Activated T-helper 2 cell treated with anti-CD3 and anti-CD28 coated beads, Interferon-gamma antibody, Interleukin-2, Interleukin-4, amounts not matched to agents 10 μg/mL and 5 μg/mL and 100 μg/mL, durations not matched to agents 14 hours and 24 hours and 36 hours (primary cell): ENCODE measurements around the gene DTNB. TPM values are rescaled to one million over a fixed set of nuclear protein-coding genes. Genes with fewer than 3 reads are reported as not detected.
"Not testable (repeated sequence)": the region's sequence is repeated elsewhere in the genome, so short reads cannot be mapped to it uniquely, and the experiment has no call there.

Experiments
- DNase-seq: peaks from one replicate; pipeline ENCODE4 v3.0.0; 2021; ENCODE audit warnings: low spot score
- H3K27ac Mint-ChIP-seq: one replicate; pipeline ENCODE4 v1.8.0; 2021; ENCODE audit warnings: mixed read lengths
- H3K27me3 Mint-ChIP-seq: one replicate; pipeline ENCODE4 v1.8.0; 2021; ENCODE audit warnings: low read depth, mixed read lengths
- H3K36me3 Mint-ChIP-seq: one replicate; pipeline ENCODE4 v1.8.0; 2021; ENCODE audit warnings: low read depth, mixed read lengths
- H3K4me1 Mint-ChIP-seq: one replicate; pipeline ENCODE4 v1.8.0; 2021; ENCODE audit warnings: low read depth, mixed read lengths
- H3K4me3 Mint-ChIP-seq: one replicate; pipeline ENCODE4 v1.8.0; 2021; ENCODE audit warnings: low read depth, mild to moderate bottlenecking, moderate library complexity, mixed read lengths
- H3K9me3 Mint-ChIP-seq: one replicate; pipeline ENCODE4 v1.8.0; 2021; ENCODE audit warnings: mixed read lengths
- intact Hi-C: fragments of 100-400 bp; cut with micrococcal nuclease; formaldehyde crosslinking; loops from one replicate; pipeline ENCODE4 v1.15.1; 2023
- total RNA-seq: library from RNA; stranded (reverse); gene quantifications from 2 replicates; pipeline ENCODE4 v1.2.3, GENCODE V29; 2022

DTNB gene
- total RNA-seq, 1 donor from 2014 or later = 33.9 TPM

DNA sequence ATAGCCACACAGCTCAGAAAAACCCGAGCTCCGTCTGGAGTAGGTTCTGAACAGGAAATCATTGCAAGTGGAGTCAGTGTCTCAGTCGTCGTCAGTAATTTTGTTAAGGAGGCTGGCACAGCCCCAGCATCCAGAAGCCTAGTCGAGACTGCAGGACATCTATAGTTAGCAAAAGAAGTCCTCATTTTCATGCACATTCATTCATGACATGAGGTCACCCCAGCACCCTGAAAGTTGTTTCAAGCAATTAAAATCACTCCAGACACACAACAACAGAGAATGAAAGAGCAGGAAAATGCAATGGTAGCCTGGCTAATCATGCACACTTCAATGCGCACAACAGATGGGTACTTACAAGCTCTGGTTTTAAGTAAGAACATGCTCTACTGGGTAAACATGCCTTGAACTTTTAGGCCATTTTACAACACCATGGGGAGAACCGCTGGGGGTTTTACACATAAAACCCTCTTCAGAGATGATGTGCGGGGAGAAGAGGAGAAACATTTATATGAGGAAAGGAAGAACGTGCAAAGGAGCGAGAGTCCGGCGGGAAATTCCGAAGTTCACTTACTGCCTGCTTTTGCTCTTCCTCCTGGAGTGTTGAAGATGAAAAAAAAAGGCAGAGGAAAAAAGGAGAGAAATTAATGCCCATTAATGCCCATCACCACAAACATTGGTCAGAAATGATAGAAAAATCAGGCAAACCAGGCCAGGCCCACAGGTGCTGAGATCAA, 254.3 kb downstream of the DTNB start:
- Mint-ChIP-seq H3K36me3 (peaks cover 15% of the 10 kb centered on the region), H3K4me1 (peaks cover 11% of the 10 kb centered on the region), H3K4me3 (no peak overlapping the region), H3K9me3 (peaks cover 7% of the 10 kb centered on the region), H3K27ac (no peak overlapping the region), H3K27me3 (no peaks in the 10 kb centered on the region)
- no peak for DNase-seq
- intact Hi-C loops = no loop called here

DNA sequence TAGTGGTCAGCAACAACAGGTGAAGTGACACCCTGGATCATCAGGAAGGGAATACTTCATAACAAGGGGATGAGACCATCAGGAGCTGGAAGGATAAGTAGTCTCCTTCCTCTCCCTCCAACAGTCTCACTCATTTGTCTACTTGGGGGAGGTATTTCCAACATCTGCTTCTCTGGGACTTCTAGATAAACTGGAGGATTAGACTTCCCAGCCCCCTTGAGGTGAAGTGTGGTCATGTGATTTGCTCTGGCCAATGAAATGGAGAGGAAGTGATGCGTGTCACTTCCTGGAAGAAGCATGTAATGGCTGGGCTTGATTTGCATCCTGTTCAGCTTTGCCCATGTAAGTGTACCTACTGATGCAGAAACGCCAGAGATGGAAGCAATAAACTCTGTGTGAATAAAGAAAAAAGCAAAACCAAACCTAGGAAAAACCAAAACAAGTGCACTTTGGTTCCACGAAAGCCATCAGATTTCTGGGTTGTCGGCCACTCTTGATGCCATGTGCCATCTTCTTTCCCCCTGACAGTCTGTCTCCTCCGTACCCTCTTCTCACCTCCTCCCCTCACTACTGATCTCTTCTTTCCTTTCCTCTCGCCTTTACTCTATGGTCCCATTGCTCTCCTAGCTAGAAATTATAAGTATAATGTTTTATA, 255.5 kb downstream of the DTNB start:
- Mint-ChIP-seq H3K9me3 (peaks cover 7% of the 10 kb centered on the region), H3K4me3 (no peak overlapping the region), H3K27me3 (no peaks in the 10 kb centered on the region), H3K4me1 (peaks cover 11% of the 10 kb centered on the region), H3K36me3 (peaks cover 15% of the 10 kb centered on the region), H3K27ac (no peak overlapping the region)
- no peak for DNase-seq
- intact Hi-C loops = no loop called here

DNA sequence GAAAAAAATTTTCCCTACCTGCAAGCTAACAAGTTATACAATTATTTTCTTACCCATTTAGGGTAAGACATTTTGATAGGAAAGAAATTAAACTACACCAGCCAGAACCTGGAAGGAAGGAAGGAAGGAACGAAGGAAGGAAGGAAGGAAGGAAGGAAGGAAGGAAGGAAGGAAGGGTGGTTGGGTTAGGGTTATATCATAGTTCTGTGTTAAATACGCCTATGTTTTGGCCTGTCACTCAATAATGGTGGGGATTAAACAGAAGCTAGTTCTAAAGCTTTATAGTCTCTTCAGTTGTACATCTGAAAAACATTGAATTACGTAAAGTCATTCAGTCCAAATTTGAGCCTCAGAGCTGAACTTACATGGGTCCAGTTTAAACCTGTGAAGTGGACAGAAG, 256.7 kb downstream of the DTNB start:
- no peaks in the 10 kb centered on the region for H3K27me3 Mint-ChIP-seq
- H3K4me3 Mint-ChIP-seq = no peak overlapping the region
- intact Hi-C loops = no loop called here
- peaks cover 11% of the 10 kb centered on the region for H3K4me1 Mint-ChIP-seq
- no peak for DNase-seq
- H3K9me3 Mint-ChIP-seq = peaks cover 7% of the 10 kb centered on the region
- peak overlapping the region; percentile 49 for H3K27ac Mint-ChIP-seq
- peaks cover 15% of the 10 kb centered on the region for H3K36me3 Mint-ChIP-seq

DNA sequence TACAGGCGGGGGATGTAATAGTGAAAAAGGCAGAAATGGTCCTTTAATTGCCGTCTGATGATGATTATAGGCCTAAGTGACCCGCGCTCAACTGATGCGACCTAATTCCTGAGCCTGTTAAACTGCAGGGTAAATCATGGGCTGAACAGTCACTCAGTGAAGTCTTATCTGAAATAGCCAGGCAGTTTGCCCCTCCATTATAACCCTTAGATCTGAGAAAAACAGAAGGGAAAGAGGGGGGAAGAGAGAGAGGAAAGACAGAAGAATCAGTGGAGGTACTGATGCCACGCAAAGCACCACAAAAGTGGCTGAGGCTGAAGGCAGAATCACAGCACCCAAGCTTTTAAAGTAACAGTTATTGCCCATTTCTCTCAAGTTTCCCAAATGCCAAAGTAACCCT, 258.6 kb downstream of the DTNB start:
- intact Hi-C loops = no loop called here
- H3K36me3 Mint-ChIP-seq = peaks cover 15% of the 10 kb centered on the region
- no peak overlapping the region for H3K4me3 Mint-ChIP-seq
- no peak for DNase-seq
- no peak overlapping the region for H3K27ac Mint-ChIP-seq
- H3K27me3 Mint-ChIP-seq = no peaks in the 10 kb centered on the region
- peaks cover 7% of the 10 kb centered on the region for H3K4me1 Mint-ChIP-seq
- peaks cover 7% of the 10 kb centered on the region for H3K9me3 Mint-ChIP-seq

DNA sequence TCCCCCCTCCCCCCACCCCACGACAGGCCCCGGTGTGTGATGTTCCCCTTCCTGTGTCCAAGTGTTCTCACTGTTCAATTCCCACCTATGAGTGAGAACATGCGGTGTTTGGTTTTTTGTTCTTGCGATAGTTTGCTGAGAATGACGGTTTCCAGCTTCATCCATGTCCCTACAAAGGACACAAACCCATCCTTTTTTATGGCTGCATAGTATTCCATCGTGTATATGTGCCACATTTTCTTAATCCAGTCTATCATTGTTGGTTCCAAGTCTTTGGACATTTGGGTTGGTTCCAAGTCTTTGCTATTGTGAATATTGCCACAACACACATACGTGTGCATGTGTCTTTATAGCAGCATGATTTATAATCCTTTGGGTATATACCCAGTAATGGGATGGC, 260.0 kb downstream of the DTNB start:
- H3K27ac Mint-ChIP-seq, H3K4me1 Mint-ChIP-seq, DNase-seq, H3K9me3 Mint-ChIP-seq, intact Hi-C loops, H3K36me3 Mint-ChIP-seq, H3K4me3 Mint-ChIP-seq, H3K27me3 Mint-ChIP-seq: not testable (repeated sequence)

DNA sequence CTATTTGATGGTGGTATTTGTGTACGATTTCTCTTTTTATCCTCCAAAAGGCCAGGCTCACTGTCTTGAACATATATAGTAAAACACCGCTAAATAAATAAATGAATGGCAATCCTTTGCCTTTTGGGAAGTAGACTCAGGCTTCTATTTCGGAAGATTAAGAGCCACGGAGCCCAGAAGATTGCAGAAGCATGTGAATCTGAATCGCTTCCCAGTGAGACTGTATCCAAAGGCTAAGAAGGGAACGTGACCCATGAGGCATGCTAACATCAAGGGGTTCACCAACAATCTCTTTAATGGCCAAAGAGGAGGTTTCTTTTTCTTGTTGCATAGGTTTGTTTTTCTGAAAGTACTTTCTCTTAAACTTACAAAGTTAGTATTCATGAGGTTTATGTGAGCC, 261.6 kb downstream of the DTNB start:
- no peaks in the 10 kb centered on the region for H3K27me3 Mint-ChIP-seq
- no peaks in the 10 kb centered on the region for H3K36me3 Mint-ChIP-seq
- no peaks in the 10 kb centered on the region for H3K9me3 Mint-ChIP-seq
- intact Hi-C loops = no loop called here
- no peak overlapping the region for H3K4me3 Mint-ChIP-seq
- peaks cover 1% of the 10 kb centered on the region for H3K4me1 Mint-ChIP-seq
- no peak overlapping the region for H3K27ac Mint-ChIP-seq
- no peak for DNase-seq

DNA sequence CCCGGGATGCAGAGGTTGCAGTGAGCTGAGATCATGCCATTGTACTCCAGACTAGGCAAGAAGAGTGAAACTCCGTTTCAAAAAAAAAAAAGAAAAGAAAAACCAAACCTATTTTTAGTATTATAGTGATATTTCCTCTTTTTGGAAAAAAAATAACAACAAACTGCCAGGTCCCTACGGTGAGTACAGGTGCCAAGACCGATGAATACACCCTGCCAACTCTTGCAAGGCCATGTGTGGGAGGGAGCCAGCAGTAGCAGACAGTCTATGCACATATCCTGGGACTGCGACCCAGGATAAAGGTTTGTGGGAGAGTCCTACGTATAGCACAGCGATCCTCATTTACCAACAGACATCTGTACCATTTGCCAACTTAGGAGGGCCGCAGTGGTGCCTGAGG, 262.1 kb downstream of the DTNB start:
- H3K4me1 Mint-ChIP-seq = no peaks in the 10 kb centered on the region
- no peaks in the 10 kb centered on the region for H3K36me3 Mint-ChIP-seq
- no peak overlapping the region for H3K4me3 Mint-ChIP-seq
- no peak for DNase-seq
- no peaks in the 10 kb centered on the region for H3K9me3 Mint-ChIP-seq
- no peak overlapping the region for H3K27ac Mint-ChIP-seq
- H3K27me3 Mint-ChIP-seq = no peaks in the 10 kb centered on the region
- intact Hi-C loops = no loop called here

DNA sequence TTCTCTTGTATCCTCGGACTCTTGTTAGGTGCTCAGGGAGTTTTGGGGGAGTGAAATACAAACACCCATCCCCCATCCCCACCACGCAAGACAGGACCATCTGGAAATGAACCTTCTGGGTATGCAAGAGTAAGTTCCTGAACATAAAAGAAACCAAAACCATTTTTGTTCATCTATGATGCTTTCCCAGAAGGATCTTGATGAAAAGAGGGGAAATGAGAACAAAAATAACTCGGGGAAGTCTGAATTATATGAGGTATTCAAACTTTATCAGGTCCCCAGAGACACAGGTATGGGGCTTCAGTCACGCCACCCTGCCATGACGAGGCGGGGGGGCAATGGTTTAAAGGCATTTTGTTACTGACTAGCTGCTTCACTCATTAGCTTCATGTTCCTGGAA, 263.0 kb downstream of the DTNB start:
- Mint-ChIP-seq H3K27ac (no peak overlapping the region), H3K36me3 (no peaks in the 10 kb centered on the region), H3K27me3 (no peaks in the 10 kb centered on the region), H3K4me3 (no peak overlapping the region), H3K9me3 (no peaks in the 10 kb centered on the region), H3K4me1 (no peaks in the 10 kb centered on the region)
- intact Hi-C loops = no loop called here
- DNase-seq = no peak

DNA sequence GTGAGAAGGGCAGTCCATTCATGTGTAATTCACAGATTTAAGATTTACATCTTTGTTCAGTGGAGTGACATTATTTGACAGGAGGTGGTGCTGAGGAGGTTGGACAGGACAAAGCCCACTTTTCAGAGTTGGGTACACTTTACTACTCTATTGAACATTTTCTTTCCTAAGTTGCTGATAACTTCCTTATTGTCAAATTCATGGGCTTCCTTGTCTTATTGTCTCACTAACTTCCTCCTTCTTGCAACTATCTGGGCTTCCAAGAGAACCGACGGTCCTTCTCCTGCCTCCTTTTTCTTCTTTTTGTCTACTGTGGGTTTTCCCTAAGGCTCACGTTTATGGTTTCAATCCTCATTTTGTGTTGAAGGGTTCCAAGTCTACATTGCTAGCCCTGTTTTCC, 263.9 kb downstream of the DTNB start:
- no peaks in the 10 kb centered on the region for H3K36me3 Mint-ChIP-seq
- H3K4me3 Mint-ChIP-seq = no peak overlapping the region
- intact Hi-C loops = no loop called here
- DNase-seq = no peak
- H3K4me1 Mint-ChIP-seq = no peaks in the 10 kb centered on the region
- no peaks in the 10 kb centered on the region for H3K27me3 Mint-ChIP-seq
- H3K27ac Mint-ChIP-seq = no peak overlapping the region
- no peaks in the 10 kb centered on the region for H3K9me3 Mint-ChIP-seq

DNA sequence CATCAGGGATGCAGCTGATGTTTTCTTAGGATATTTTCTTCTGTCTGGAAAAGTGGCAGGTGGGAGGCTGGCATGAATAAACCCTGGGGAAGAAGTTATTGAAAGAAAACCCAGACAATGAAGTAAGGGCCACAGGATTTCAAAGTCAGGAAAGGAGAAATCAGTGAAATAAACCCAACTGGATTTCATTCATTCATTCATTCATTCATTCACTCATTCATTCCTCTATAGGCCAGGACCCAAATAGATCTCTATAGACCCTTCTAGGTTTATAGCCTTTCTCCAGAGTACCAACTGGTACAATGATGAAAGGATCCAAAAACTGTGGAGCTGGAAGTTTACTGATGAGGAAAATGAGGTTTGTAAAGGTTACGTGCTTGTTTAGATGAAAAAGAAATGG, 264.3 kb downstream of the DTNB start:
- peaks cover under 1% of the 10 kb centered on the region for H3K4me1 Mint-ChIP-seq
- H3K4me3 Mint-ChIP-seq = no peak overlapping the region
- intact Hi-C loops = no loop called here
- H3K9me3 Mint-ChIP-seq = no peaks in the 10 kb centered on the region
- H3K27ac Mint-ChIP-seq = no peak overlapping the region
- H3K36me3 Mint-ChIP-seq = no peaks in the 10 kb centered on the region
- no peak for DNase-seq
- H3K27me3 Mint-ChIP-seq = no peaks in the 10 kb centered on the region

DNA sequence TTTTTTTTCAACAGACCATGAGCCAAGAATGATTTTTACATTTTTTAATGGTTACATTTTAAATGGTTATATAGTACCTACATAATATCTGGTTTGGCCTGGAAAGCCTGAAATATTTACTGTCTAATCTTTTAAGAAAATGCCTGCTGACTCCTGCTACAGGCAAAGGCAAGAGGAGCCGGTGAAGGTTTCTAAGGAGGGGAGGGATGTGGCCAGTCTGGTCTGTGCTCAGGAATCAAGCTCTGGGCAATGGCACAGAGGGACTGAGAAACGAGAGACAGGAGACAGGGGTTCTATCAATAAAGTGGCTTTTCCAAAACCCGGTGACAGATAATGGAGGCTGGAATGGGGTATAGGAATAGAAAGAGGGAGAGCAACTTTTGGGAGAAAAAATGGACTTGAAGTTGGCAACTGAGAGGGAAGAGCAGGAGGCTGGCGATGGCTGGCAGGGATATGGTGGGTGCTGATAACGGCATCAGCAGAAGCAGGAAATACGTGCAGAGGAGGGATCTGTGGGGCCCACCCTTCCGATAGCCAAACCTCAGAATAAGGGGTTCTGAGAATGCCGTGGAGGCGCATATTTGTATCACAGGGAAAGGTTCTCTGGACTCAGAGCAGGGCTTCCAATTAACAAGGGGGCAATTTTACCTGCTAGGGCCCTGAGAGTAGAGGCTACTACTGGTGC, 267.6 kb downstream of the DTNB start:
- H3K4me3 Mint-ChIP-seq = no peak overlapping the region

DNA sequence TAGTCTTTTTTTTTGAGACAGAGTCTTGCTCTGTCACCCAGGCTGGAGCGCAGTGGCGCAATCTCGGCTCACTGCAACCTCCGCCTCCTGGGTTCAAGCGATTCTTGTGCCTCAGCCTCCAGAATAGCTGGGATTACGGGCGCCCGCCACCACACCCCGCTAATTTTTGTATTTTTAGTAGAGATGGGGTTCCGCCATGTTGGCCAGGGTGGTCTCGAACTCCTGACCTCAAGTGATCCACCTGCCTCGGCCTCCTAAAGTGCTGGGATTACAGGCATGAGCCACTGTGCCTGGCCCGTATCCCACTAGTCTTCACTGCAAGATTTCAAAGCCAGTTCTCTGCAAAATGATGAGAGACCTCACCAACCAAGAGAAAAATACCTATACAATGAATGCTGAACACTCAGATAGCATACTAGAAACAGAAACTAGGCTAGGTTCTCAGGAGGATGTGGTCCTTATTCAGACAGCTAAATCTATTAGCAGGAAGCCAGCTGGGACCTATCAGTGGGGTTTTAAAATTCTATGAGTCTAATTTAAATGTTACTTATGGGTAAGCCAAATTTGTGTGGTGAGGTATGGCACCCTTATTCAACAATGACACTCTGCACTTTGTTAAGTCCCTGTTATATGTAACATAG, 270.1 kb downstream of the DTNB start:
- H3K27me3 Mint-ChIP-seq, DNase-seq, H3K36me3 Mint-ChIP-seq, H3K9me3 Mint-ChIP-seq, H3K4me3 Mint-ChIP-seq, intact Hi-C loops: not testable (repeated sequence)
- peaks cover 32% of the 10 kb centered on the region for H3K4me1 Mint-ChIP-seq
- peak overlapping the region; percentile 74 for H3K27ac Mint-ChIP-seq

More for the DNA sequence above, 267.6 kb downstream of the DTNB start:
- peaks cover 23% of the 10 kb centered on the region for H3K4me1 Mint-ChIP-seq
- H3K9me3 Mint-ChIP-seq = no peaks in the 10 kb centered on the region
- H3K36me3 Mint-ChIP-seq = no peaks in the 10 kb centered on the region
- no peaks in the 10 kb centered on the region for H3K27me3 Mint-ChIP-seq
- intact Hi-C loops = no loop called here
- no peak overlapping the region for H3K27ac Mint-ChIP-seq
- no peak for DNase-seq

DNA sequence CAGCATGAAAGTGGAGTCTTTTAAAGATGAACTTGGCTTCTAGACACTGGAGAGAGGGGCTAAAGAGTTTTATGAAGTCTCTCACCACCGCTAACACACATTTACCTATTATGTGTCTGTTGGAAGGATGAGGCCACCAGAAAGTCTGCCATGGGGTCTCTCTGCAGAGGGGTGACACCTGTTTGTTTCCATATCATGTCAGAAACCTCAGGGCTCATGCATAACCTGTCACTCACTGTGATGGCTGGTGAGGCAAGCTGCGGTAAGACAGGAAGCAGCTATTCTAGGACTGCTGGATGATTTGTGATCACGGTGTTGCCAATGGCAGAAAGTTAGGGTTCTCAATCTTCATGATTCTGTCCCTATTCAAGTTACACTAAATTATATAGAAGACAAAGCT, 270.9 kb downstream of the DTNB start:
- no peaks in the 10 kb centered on the region for H3K9me3 Mint-ChIP-seq
- H3K27ac Mint-ChIP-seq = peak overlapping the region; percentile 54
- intact Hi-C loops = no loop called here
- peaks cover 32% of the 10 kb centered on the region for H3K4me1 Mint-ChIP-seq
- no peaks in the 10 kb centered on the region for H3K27me3 Mint-ChIP-seq
- no peak for DNase-seq
- no peaks in the 10 kb centered on the region for H3K36me3 Mint-ChIP-seq
- H3K4me3 Mint-ChIP-seq = no peak overlapping the region
